Neural progenitor cell (in vitro differentiated cells): Measurements from ENCODE around the gene ABHD12.

ENCODE experiments used
- EZH2 ChIP-seq: fragments of 200-600 bp; sonication (generic); IDR thresholded peaks from 2 replicates; pipeline ENCODE4 v1.6.1; 2017; ENCODE audit warnings: antibody characterized with exemption, mild to moderate bottlenecking, moderate library complexity
- EZH2phosphoT487 ChIP-seq: fragments of 200-600 bp; sonication (generic); IDR thresholded peaks from 2 replicates; pipeline ENCODE4 v1.6.1; 2017; ENCODE audit warnings: antibody characterized with exemption
- TF ChIP-seq, protein P1 (sequence below): fragments of 200-600 bp; sonication (generic); IDR thresholded peaks from 2 replicates; pipeline ENCODE4 v1.5.1; 2017; ENCODE audit warnings: antibody characterized with exemption, mild to moderate bottlenecking

DNA sequence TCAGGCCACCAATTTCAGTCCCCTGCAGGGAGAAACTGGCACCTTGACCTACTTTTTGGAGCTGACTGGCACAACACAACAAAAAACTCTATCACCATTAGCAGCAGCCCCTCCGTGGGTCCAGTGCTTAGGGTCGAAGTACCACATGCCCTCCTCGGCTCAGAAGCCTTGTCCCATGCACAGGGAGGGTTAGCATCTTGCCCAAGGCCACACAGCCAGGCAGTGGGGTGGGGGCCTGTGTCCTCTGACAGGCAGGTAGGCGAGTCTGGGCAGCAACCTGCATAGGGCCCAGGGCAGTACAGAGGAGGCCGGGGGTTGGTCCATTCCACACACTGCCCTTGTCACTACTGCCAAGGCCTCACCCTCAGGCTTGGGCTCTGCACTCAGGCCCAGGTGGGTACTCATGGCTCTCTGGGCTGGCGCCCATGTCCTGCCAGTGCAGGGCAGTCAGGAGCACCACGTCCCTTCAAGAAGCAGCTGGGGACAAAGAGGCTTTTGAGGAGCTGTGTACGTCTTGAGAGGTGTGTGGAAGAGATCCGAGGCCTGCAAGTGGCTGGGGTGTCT, 89.2 kb downstream of the ABHD12 start:
- TF ChIP-seq, protein P1, sequence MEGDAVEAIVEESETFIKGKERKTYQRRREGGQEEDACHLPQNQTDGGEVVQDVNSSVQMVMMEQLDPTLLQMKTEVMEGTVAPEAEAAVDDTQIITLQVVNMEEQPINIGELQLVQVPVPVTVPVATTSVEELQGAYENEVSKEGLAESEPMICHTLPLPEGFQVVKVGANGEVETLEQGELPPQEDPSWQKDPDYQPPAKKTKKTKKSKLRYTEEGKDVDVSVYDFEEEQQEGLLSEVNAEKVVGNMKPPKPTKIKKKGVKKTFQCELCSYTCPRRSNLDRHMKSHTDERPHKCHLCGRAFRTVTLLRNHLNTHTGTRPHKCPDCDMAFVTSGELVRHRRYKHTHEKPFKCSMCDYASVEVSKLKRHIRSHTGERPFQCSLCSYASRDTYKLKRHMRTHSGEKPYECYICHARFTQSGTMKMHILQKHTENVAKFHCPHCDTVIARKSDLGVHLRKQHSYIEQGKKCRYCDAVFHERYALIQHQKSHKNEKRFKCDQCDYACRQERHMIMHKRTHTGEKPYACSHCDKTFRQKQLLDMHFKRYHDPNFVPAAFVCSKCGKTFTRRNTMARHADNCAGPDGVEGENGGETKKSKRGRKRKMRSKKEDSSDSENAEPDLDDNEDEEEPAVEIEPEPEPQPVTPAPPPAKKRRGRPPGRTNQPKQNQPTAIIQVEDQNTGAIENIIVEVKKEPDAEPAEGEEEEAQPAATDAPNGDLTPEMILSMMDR = no peak
- TF ChIP-seq EZH2phosphoT487 (no peak), EZH2 (no peak)
